A549 (cell line): ENCODE results near the gene ANTXR1. TPM values are rescaled to one million over a fixed set of nuclear protein-coding genes. Genes with fewer than 3 reads are reported as not detected.

Experiments
- ATAC-seq, 2 experiments: fragments of 200-7000 bp in 1 of 2; fragments of >200 bp in 1 of 2; cut with Nextera tagmentation in 1 of 2; cut with Tn5 transposase in 1 of 2; 3 replicates each; pipeline versions ENCODE4 v1.8.0 to v1.9.1; 2018 to 2020; ENCODE audit warnings: mild to moderate bottlenecking in 1 of 2, moderate library complexity in 1 of 2
- CTCF ChIA-PET: fragments of 300-600 bp; sonication (Branson Sonifier 250); formaldehyde crosslinking; extraction: SDS; loops from one replicate; lab custom pipeline; 2021; ENCODE audit warnings: antibody characterized with exemption, inconsistent platforms; lab: Yijun Ruan, JAX
- POLR2A ChIA-PET: fragments of 350-600 bp; formaldehyde crosslinking; extraction: SDS; loops from one replicate; lab custom pipeline; 2021; ENCODE audit warnings: antibody characterized with exemption, inconsistent platforms; lab: Yijun Ruan, JAX
- DNase-seq, 2 experiments: peaks; one replicate each; pipeline versions ENCODE4 v3.0.0 to v3.0.0-alpha.2; 2011 to 2016; ENCODE audit warnings: low read depth in 1 of 2, low spot score in 1 of 2
- FAIRE-seq: peaks from 2 replicates; lab custom pipeline; 2011; peaks lifted over from hg19 to GRCh38; lab: Jason Lieb, UNC
- H3K27ac ChIP-seq, 2 experiments: fragments of >200 bp; sonication (Bioruptor Twin); formaldehyde crosslinking; 3 replicates each; pipeline ENCODE4 v1.5.1; 2016 to 2017
- H3K4me1 ChIP-seq: fragments of >200 bp; sonication (Bioruptor Twin); formaldehyde crosslinking; 3 replicates; pipeline ENCODE4 v1.6.1; 2016
- H3K4me2 ChIP-seq: fragments of >200 bp; sonication (Bioruptor Twin); formaldehyde crosslinking; 3 replicates; pipeline ENCODE4 v1.6.1; 2016
- H3K4me3 ChIP-seq: fragments of >200 bp; sonication (Bioruptor Twin); formaldehyde crosslinking; 3 replicates; pipeline ENCODE4 v1.5.1; 2016
- H3K9me3 ChIP-seq: fragments of >200 bp; sonication (Bioruptor Twin); formaldehyde crosslinking; 3 replicates; pipeline ENCODE4 v1.6.1; 2016
- GATA3 ChIP-seq: IDR thresholded peaks from 2 replicates; pipeline ENCODE4 v1.6.1; 2012; ENCODE audit warnings: borderline replicate concordance
- HOXB13 ChIP-seq: fragments of 250-450 bp; sonication (Bioruptor Pico); IDR thresholded peaks from 2 replicates; pipeline ENCODE4 v1.5.0; 2020; ENCODE audit warnings: low read depth, mild to moderate bottlenecking, moderate library complexity
- HOXB5 ChIP-seq: fragments of 250-450 bp; sonication (Bioruptor Pico); IDR thresholded peaks from 2 replicates; pipeline ENCODE4 v1.5.0; 2020; ENCODE audit warnings: mild to moderate bottlenecking, moderate library complexity
- JUN ChIP-seq, 2 experiments: fragments of >200 bp; sonication (Bioruptor Twin); formaldehyde crosslinking; IDR thresholded peaks; 2 replicates in 1 of 2; 3 replicates in 1 of 2; pipeline ENCODE4 v1.6.1; 2016 to 2017
- MAZ ChIP-seq: fragments of 150-350 bp; IDR thresholded peaks from 2 replicates; pipeline ENCODE4 v1.6.1; 2014; ENCODE audit warnings: antibody characterized with exemption, low read depth, low read length, borderline replicate concordance
- MYC ChIP-seq: IDR thresholded peaks from 2 replicates; pipeline ENCODE4 v1.6.1; 2012; ENCODE audit warnings: mild to moderate bottlenecking, inconsistent platforms, low read length, improper control_type of control experiment, borderline replicate concordance
- NPAS2 ChIP-seq: fragments of 250-450 bp; sonication (Bioruptor Pico); IDR thresholded peaks from 2 replicates; pipeline ENCODE4 v1.8.0; 2022; ENCODE audit warnings: mild to moderate bottlenecking, moderate library complexity, borderline replicate concordance
- NR3C1 ChIP-seq: fragments of >200 bp; sonication (Bioruptor Twin); formaldehyde crosslinking; IDR thresholded peaks from 3 replicates; pipeline ENCODE4 v1.6.1; 2017
- POLR2AphosphoS2 ChIP-seq: conservative IDR thresholded peaks from 2 replicates; pipeline ENCODE4 v1.6.1; 2012; ENCODE audit warnings: low read length, improper control_type of control experiment, inconsistent platforms
- RAD21 ChIP-seq, 2 experiments: fragments of >200 bp in 1 of 2; sonication (Bioruptor Twin) in 1 of 2; formaldehyde crosslinking in 1 of 2; IDR thresholded peaks in 1 of 2; conservative IDR thresholded peaks in 1 of 2; 2 replicates in 1 of 2; 3 replicates in 1 of 2; pipeline ENCODE4 v1.6.1; 2012 to 2018; ENCODE audit warnings: inconsistent platforms in 1 of 2
- TFCP2L1 ChIP-seq: fragments of 250-450 bp; sonication (Bioruptor Pico); IDR thresholded peaks from 2 replicates; pipeline ENCODE4 v1.5.0; 2021; ENCODE audit warnings: mild to moderate bottlenecking
- ZFP36 ChIP-seq: fragments of 450-650 bp; IDR thresholded peaks from 2 replicates; pipeline ENCODE4 v1.6.1; 2014; ENCODE audit warnings: borderline replicate concordance; ENCODE audit not compliant: partially characterized antibody
- WGBS: methylation state at CpG from one replicate; pipeline ENCODE4 v1.1.6; 2017; ENCODE audit errors: missing lambda C conversion rate; 5-methylcytosine and 5-hydroxymethylcytosine counted together
- polyA plus RNA-seq, 4 experiments: library from polyadenylated mRNA; depleted of rRNA in 3 of 4; stranded (reverse); fragments of >200 nt; fragmentation: RNase III in 1 of 4; extraction: RNeasy Plus Mini Kit Qiagen cat#74134 plus additional on column Dnase treatment in 1 of 4; gene quantifications; 2 replicates in 3 of 4; 3 replicates in 1 of 4; pipeline ENCODE4 v1.2.3, GENCODE V29; 2011 to 2017
- TF ChIP-seq, protein P1 (sequence below): fragments of 200-600 bp; sonication (generic); IDR thresholded peaks from 2 replicates; pipeline ENCODE4 v1.6.1; 2016; ENCODE audit warnings: antibody characterized with exemption, mild to moderate bottlenecking, moderate library complexity
- TF ChIP-seq, protein P2 (sequence below): IDR thresholded peaks from 2 replicates; pipeline ENCODE4 v1.6.1; 2012; ENCODE audit warnings: low read depth, borderline replicate concordance
- TF ChIP-seq, protein P3 (sequence below): fragments of >200 bp; sonication (Bioruptor Twin); formaldehyde crosslinking; IDR thresholded peaks from 3 replicates; pipeline ENCODE4 v1.5.1; 2016
- TF ChIP-seq, protein P4 (sequence below): IDR thresholded peaks from 2 replicates; pipeline ENCODE4 v1.6.1; 2012

The ANTXR1 gene
- polyA plus RNA-seq, 2 of the 4 experiments (the other 2 are of a cell fraction), result 161 to 194 TPM

DNA sequence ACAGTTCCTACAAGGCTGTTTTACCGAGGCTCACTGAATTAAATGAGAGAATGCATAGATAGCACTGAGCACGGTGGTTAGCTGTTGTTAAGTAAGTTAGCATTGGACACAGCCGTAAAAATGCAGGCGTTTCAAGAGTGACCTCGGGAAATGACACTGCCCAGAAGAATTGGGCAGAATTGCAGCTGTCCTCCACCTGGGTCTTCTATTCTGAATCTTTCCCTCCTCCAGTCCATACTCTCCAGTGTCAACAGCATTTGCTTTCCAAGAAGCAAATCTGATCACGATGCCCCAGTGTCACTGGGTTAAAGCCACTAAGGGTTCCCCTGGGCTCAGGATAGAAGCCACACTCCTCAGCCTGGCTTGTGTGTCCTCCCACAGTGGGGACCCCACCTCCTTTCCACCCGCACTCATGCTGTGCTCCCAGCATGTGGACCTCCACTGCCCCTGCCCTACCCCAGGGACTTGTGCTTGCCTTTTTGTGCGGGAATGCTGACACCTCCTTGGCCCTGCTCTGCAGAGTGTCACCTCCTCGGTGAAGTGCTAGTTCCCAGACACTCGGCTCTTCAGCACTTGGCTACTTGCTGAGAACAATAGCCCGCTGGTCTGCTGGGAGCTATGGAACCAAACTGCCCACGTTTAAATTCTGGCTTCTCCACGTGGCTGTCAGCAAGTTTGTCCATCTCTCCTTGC is 135.0 kb downstream of the ANTXR1 start:
- peak overlapping the region in 1 of 2 experiments; percentile 31; a peak in 3 of 6 replicates for H3K27ac ChIP-seq
- WGBS, result 89% methylated on average over 13 of the region's 13 CpGs
- DNase-seq (no peak), ATAC-seq (no peak), FAIRE-seq (no peak)
- CTCF ChIA-PET, result interaction anchor here (1.1 kb wide), 1 partner anchor 123 kb away, joined by 3 read pairs; no protein-coding TSS in a partner anchor
- H3K9me3 ChIP-seq, result no peaks in the 10 kb centered on the region
- 0 out of 2 replicates have a peak, but pooled peaks have one; percentile 62 for TF ChIP-seq POLR2AphosphoS2
- no peak for TF ChIP-seq TFCP2L1 (CRISPR knock-in tag)
- no peak overlapping the region for H3K4me2 ChIP-seq
- no peak overlapping the region for H3K4me3 ChIP-seq
- POLR2A ChIA-PET, result no interaction called here
- H3K4me1 ChIP-seq, result peaks cover 28% of the 10 kb centered on the region

DNA sequence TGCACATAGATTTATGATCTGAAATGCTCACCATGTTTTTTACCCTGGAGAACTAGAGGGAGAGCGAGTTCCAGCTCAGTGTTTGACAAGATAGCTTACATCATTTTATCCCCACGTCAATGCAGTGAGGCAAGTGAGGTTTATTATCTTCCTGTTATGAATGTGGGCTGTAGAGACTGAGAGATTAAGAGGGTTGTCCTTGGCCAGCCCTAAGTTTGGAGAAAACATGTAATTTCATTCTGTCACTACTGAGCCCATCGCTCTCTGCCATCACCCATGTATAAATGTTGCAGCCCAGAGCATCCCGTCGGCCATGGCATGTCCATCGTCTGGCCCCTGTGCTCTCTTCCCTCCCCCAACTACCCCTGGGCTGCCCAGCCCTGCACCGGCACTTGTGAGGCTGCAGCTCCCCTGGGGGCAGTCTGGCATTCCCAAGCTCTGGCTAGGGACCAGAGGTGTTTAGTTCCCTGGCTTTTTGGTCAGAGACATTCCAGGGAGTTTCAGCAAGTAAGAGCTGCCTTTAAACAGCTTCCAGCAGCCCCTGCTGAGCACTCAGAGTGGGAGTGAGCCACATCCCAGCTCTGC is 136.7 kb downstream of the ANTXR1 start:
- Histone ChIP-seq H3K9me3 (no peaks in the 10 kb centered on the region), H3K4me2 (peak overlapping the region; percentile 38), H3K4me1 (peaks cover 21% of the 10 kb centered on the region), H3K4me3 (no peak overlapping the region)
- CTCF ChIA-PET, result interaction anchor here (0.8 to 2.1 kb wide), 3 partner anchors 10 to 157 kb away, joined by 3 to 6 read pairs (median 3); no protein-coding TSS in a partner anchor
- no peak for FAIRE-seq
- peak; percentile 39 to 56; a peak in 5 of 6 replicates for ATAC-seq
- POLR2A ChIA-PET, result no interaction called here
- TF ChIP-seq, protein P1, sequence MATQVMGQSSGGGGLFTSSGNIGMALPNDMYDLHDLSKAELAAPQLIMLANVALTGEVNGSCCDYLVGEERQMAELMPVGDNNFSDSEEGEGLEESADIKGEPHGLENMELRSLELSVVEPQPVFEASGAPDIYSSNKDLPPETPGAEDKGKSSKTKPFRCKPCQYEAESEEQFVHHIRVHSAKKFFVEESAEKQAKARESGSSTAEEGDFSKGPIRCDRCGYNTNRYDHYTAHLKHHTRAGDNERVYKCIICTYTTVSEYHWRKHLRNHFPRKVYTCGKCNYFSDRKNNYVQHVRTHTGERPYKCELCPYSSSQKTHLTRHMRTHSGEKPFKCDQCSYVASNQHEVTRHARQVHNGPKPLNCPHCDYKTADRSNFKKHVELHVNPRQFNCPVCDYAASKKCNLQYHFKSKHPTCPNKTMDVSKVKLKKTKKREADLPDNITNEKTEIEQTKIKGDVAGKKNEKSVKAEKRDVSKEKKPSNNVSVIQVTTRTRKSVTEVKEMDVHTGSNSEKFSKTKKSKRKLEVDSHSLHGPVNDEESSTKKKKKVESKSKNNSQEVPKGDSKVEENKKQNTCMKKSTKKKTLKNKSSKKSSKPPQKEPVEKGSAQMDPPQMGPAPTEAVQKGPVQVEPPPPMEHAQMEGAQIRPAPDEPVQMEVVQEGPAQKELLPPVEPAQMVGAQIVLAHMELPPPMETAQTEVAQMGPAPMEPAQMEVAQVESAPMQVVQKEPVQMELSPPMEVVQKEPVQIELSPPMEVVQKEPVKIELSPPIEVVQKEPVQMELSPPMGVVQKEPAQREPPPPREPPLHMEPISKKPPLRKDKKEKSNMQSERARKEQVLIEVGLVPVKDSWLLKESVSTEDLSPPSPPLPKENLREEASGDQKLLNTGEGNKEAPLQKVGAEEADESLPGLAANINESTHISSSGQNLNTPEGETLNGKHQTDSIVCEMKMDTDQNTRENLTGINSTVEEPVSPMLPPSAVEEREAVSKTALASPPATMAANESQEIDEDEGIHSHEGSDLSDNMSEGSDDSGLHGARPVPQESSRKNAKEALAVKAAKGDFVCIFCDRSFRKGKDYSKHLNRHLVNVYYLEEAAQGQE, result no peak
- TF ChIP-seq RAD21 (conservative IDR thresholded peaks at IDR 0.05 in 1 of 2, IDR thresholded peaks at IDR 0.05 in 1 of 2), result peak in 1 of 2 experiments; percentile 13; a peak in 1 of 5 replicates
- TF ChIP-seq, all 56 proteins: peak for 1
- 72% methylated on average over 7 of the region's 7 CpGs for WGBS
- H3K27ac ChIP-seq, result peak overlapping the region; percentile 26 to 75; a peak in 5 of 6 replicates
- peak; percentile 16 to 27 for DNase-seq

DNA sequence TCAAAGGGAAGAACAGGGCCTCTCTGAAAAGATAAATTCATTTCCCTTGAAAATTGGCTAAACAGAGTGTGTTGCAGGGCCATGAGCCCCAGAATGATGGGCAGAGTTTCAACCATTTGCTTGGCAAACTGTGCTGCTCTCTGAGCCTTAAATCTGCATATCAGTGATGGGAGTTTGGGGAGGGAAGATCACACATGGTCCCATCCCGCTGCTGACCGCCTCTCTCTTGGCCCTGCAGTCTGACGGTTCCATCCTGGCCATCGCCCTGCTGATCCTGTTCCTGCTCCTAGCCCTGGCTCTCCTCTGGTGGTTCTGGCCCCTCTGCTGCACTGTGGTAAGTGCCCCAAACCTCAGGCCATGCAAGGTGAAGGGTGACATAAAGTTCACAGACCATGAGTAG is 139.0 kb downstream of the ANTXR1 start:
- Histone ChIP-seq H3K4me2 (no peak overlapping the region), H3K9me3 (no peaks in the 10 kb centered on the region), H3K4me3 (no peak overlapping the region), H3K27ac (peak overlapping the region in 1 of 2 experiments; percentile 40; a peak in 2 of 6 replicates), H3K4me1 (peaks cover 21% of the 10 kb centered on the region)
- ChIA-PET POLR2A (no interaction called here), CTCF (no interaction called here)
- no peak for FAIRE-seq
- ATAC-seq, result no peak
- TF ChIP-seq, protein P2, sequence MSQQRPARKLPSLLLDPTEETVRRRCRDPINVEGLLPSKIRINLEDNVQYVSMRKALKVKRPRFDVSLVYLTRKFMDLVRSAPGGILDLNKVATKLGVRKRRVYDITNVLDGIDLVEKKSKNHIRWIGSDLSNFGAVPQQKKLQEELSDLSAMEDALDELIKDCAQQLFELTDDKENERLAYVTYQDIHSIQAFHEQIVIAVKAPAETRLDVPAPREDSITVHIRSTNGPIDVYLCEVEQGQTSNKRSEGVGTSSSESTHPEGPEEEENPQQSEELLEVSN, result no peak
- no peak for TF ChIP-seq NR3C1
- TF ChIP-seq MYC, result no peak
- no peak for TF ChIP-seq NPAS2 (CRISPR knock-in tag)
- TF ChIP-seq, protein P3, sequence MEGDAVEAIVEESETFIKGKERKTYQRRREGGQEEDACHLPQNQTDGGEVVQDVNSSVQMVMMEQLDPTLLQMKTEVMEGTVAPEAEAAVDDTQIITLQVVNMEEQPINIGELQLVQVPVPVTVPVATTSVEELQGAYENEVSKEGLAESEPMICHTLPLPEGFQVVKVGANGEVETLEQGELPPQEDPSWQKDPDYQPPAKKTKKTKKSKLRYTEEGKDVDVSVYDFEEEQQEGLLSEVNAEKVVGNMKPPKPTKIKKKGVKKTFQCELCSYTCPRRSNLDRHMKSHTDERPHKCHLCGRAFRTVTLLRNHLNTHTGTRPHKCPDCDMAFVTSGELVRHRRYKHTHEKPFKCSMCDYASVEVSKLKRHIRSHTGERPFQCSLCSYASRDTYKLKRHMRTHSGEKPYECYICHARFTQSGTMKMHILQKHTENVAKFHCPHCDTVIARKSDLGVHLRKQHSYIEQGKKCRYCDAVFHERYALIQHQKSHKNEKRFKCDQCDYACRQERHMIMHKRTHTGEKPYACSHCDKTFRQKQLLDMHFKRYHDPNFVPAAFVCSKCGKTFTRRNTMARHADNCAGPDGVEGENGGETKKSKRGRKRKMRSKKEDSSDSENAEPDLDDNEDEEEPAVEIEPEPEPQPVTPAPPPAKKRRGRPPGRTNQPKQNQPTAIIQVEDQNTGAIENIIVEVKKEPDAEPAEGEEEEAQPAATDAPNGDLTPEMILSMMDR, result no peak
- TF ChIP-seq GATA3, result no peak
- no peak for TF ChIP-seq HOXB13 (CRISPR knock-in tag)
- no peak for TF ChIP-seq MAZ
- no peak for TF ChIP-seq HOXB5
- TF ChIP-seq ZFP36, result no peak
- TF ChIP-seq, protein P4, sequence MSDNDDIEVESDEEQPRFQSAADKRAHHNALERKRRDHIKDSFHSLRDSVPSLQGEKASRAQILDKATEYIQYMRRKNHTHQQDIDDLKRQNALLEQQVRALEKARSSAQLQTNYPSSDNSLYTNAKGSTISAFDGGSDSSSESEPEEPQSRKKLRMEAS, result no peak
- no peak for TF ChIP-seq JUN (IDR thresholded peaks at IDR 0.05)
- TF ChIP-seq RAD21 (conservative IDR thresholded peaks at IDR 0.05 in 1 of 2, IDR thresholded peaks at IDR 0.05 in 1 of 2), result no peak
- 96% methylated on average over 4 of the region's 4 CpGs for WGBS
- no peak for DNase-seq
